Measurements from ENCODE around the gene GARIN5B. TPM values are rescaled to one million over a fixed set of nuclear protein-coding genes. Genes with fewer than 3 reads are reported as not detected.
A peak's percentile ranks its signal among the peaks of the same experiment; 100 is the strongest.
"Not testable (repeated sequence)": the region's sequence is repeated elsewhere in the genome, so short reads cannot be mapped to it uniquely, and the experiment has no call there.

GARIN5B gene
- total RNA-seq, 1 donor = not detected

GRCh38 chr19:55340784-55341147 is 22.3 kb downstream of the GARIN5B start:
- no peak for DNase-seq (ENCODE audit: low read depth)
- TF ChIP-seq, protein P1, sequence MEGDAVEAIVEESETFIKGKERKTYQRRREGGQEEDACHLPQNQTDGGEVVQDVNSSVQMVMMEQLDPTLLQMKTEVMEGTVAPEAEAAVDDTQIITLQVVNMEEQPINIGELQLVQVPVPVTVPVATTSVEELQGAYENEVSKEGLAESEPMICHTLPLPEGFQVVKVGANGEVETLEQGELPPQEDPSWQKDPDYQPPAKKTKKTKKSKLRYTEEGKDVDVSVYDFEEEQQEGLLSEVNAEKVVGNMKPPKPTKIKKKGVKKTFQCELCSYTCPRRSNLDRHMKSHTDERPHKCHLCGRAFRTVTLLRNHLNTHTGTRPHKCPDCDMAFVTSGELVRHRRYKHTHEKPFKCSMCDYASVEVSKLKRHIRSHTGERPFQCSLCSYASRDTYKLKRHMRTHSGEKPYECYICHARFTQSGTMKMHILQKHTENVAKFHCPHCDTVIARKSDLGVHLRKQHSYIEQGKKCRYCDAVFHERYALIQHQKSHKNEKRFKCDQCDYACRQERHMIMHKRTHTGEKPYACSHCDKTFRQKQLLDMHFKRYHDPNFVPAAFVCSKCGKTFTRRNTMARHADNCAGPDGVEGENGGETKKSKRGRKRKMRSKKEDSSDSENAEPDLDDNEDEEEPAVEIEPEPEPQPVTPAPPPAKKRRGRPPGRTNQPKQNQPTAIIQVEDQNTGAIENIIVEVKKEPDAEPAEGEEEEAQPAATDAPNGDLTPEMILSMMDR (IDR thresholded peaks at IDR 0.05; ENCODE audit: insufficient read depth, low read length) = no peak

GRCh38 chr19:55339889-55340783 is 22.9 kb downstream of the GARIN5B start:
- H3K4me3 ChIP-seq (ENCODE audit: low read depth, low read length) = peak overlapping the region; percentile 87
- DNase-seq (ENCODE audit: low read depth) = no peak
- TF ChIP-seq, protein P1 (IDR thresholded peaks at IDR 0.05; ENCODE audit: insufficient read depth, low read length) = no peak

More at GRCh38 chr19:55340784-55341147, 22.3 kb downstream of the GARIN5B start:
- peak overlapping the region; percentile 87 for H3K4me3 ChIP-seq (ENCODE audit: low read depth, low read length)

GRCh38 chr19:55339105-55339888 is 23.8 kb downstream of the GARIN5B start, which contains the start of gene KMT5C:
TSS of gene KMT5C (plus strand) at chr19:55339876. CDS start at chr19:55341937, 2,061 bp downstream.
- peak within 1 kb of the TSS; percentile 87 for H3K4me3 ChIP-seq (ENCODE audit: low read depth, low read length)
- TF ChIP-seq, protein P1 (IDR thresholded peaks at IDR 0.05; ENCODE audit: insufficient read depth, low read length) = peak; percentile 56
- DNase-seq (ENCODE audit: low read depth) = peak; percentile 100

DNA sequence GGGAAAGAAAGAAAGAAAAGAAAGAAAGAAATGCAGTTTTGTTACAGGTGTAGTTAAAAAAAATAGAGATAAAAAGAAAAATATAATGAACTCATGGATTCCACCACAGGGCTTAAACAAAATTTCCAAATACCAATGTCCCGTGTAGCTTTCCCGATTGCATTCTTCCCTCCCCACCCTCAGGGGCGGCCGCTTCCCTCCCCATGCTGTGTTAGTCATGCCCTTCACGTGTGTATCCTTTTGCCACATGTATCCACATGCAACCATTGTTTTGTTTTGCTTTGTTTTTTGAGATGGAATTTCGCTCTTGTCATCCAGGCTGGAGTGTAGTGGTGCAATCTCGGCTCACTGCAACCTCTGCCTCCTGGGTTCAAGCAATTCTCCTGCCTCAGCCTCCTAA is 27.0 kb downstream of the GARIN5B start:
- TF ChIP-seq, protein P1 (IDR thresholded peaks at IDR 0.05; ENCODE audit: insufficient read depth, low read length) = no peak
- peak; percentile 46 for DNase-seq (ENCODE audit: low read depth)
- no peak overlapping the region for H3K4me3 ChIP-seq (ENCODE audit: low read depth, low read length)

- DNase-seq (ENCODE audit: low read depth) = no peak
- H3K4me3 ChIP-seq (ENCODE audit: low read depth, low read length) = no peak overlapping the region
- TF ChIP-seq, protein P1 (IDR thresholded peaks at IDR 0.05; ENCODE audit: insufficient read depth, low read length) = no peak
These were observed 29.2 kb downstream of the GARIN5B start for GRCh38 chr19:55333870-55334269.

- DNase-seq (ENCODE audit: low read depth) = peak; percentile 57
- H3K4me3 ChIP-seq (ENCODE audit: low read depth, low read length) = not testable (repeated sequence)
These were observed 33.3 kb downstream of the GARIN5B start for GRCh38 chr19:55329791-55330190.

- not testable (repeated sequence) for DNase-seq (ENCODE audit: low read depth); H3K4me3 ChIP-seq (ENCODE audit: low read depth, low read length)
These were observed 34.2 kb downstream of the GARIN5B start for GRCh38 chr19:55328774-55329318.

Data from fibroblast of the aortic adventitia (primary cell).